GM12878 (cell line): Measurements from ENCODE around the gene TBC1D5. TPM values are rescaled to one million over a fixed set of nuclear protein-coding genes. Genes with fewer than 3 reads are reported as not detected.

Experiments used
- ATAC-seq: fragments of 200-7000 bp; cut with Tn5 transposase; 3 replicates; pipeline ENCODE4 v1.9.1; 2020; ENCODE audit warnings: mild to moderate bottlenecking, moderate library complexity
- BruUV-seq: library from RNA; stranded (reverse); fragments of 400-500 nt; replicated peaks from 2 replicates; lab custom pipeline; 2021; lab: Mats Ljungman, UMichigan
- CTCF ChIA-PET: fragments of 300-600 bp; sonication (Branson Sonifier 250); formaldehyde crosslinking; extraction: SDS; loops from one replicate; lab custom pipeline; 2021; ENCODE audit warnings: inconsistent platforms; lab: Yijun Ruan, JAX
- POLR2A ChIA-PET: fragments of 350-600 bp; formaldehyde crosslinking; extraction: SDS; loops from one replicate; lab custom pipeline; 2021; ENCODE audit warnings: inconsistent platforms; lab: Charles Lee
- RAD21 ChIA-PET: fragments of 300-600 bp; sonication (Branson Sonifier 250); formaldehyde crosslinking; loops from one replicate; lab custom pipeline; 2023; ENCODE audit warnings: antibody characterized with exemption; ENCODE audit not compliant: unreplicated experiment; lab: Charles Lee
- SMC1A ChIA-PET: fragments of 300-600 bp; sonication (Branson Sonifier 250); formaldehyde crosslinking; loops from one replicate; lab custom pipeline; 2023; ENCODE audit not compliant: unreplicated experiment, uncharacterized antibody; lab: Charles Lee
- DNase-seq: peaks from one replicate; pipeline ENCODE4 v3.0.0-alpha.2; 2011; ENCODE audit warnings: low read depth, low spot score
- FAIRE-seq: peaks from 3 replicates; lab custom pipeline; 2011; peaks lifted over from hg19 to GRCh38; lab: Jason Lieb, UNC
- H2AFZ ChIP-seq: 2 replicates; pipeline ENCODE4 v1.6.0; 2011; ENCODE audit warnings: low read depth, low read length, control low read depth; ENCODE audit not compliant: control insufficient read depth
- H3K27ac ChIP-seq: 2 replicates; pipeline ENCODE4 v1.5.1; 2011; ENCODE audit warnings: control low read depth; ENCODE audit not compliant: control insufficient read depth, insufficient read depth
- H3K27me3 ChIP-seq, 2 experiments: replicated peaks in 1 of 2; 2 replicates each; pipeline versions ENCODE4 v1.6.0 to v1.6.1; 2011; ENCODE audit warnings: low read length in 1 of 2; ENCODE audit not compliant: control insufficient read depth in 2 of 2, insufficient read depth in 2 of 2
- H3K36me3 ChIP-seq, 2 experiments: 2 replicates each; pipeline ENCODE4 v1.5.1; 2011; ENCODE audit warnings: low read length in 1 of 2; ENCODE audit not compliant: control insufficient read depth in 2 of 2, insufficient read depth in 2 of 2
- H3K4me1 ChIP-seq: 2 replicates; pipeline ENCODE4 v1.6.1; 2011; ENCODE audit warnings: mild to moderate bottlenecking, low read length, moderate library complexity, mixed read lengths; ENCODE audit not compliant: control insufficient read depth, insufficient read depth
- H3K4me2 ChIP-seq: 2 replicates; pipeline ENCODE4 v1.6.0; 2011; ENCODE audit warnings: control low read depth; ENCODE audit not compliant: control insufficient read depth, insufficient read depth
- H3K4me3 ChIP-seq: fragments of 200-600 bp; sonication (generic); 2 replicates; pipeline ENCODE4 v1.5.1; 2016
- H3K79me2 ChIP-seq: 2 replicates; pipeline ENCODE4 v1.6.0; 2011; ENCODE audit warnings: low read length; ENCODE audit not compliant: control insufficient read depth, insufficient read depth
- H3K9ac ChIP-seq: 2 replicates; pipeline ENCODE4 v1.8.0; 2011; ENCODE audit warnings: low read length, control low read depth, mixed read lengths; ENCODE audit not compliant: control insufficient read depth, insufficient read depth
- H3K9me3 ChIP-seq: replicated peaks from 3 replicates; pipeline ENCODE4 v1.5.1; 2011; ENCODE audit warnings: mild to moderate bottlenecking, low read length; ENCODE audit not compliant: control insufficient read depth, insufficient read depth
- H4K20me1 ChIP-seq: 2 replicates; pipeline ENCODE4 v1.6.0; 2011; ENCODE audit not compliant: control insufficient read depth, insufficient read depth
- ATF7 ChIP-seq: fragments of 450-650 bp; IDR thresholded peaks from 2 replicates; pipeline ENCODE4 v1.6.1; 2016; ENCODE audit warnings: low read depth, mild to moderate bottlenecking
- BCL11A ChIP-seq: IDR thresholded peaks from 2 replicates; pipeline ENCODE4 v1.6.1; 2011; ENCODE audit warnings: low read depth, low read length
- BHLHE40 ChIP-seq, 2 experiments: fragments of 450-650 bp in 1 of 2; IDR thresholded peaks; 2 replicates each; pipeline ENCODE4 v1.6.1; 2011 to 2017; ENCODE audit warnings: low read depth in 2 of 2, borderline replicate concordance in 1 of 2, improper control_type of control experiment in 1 of 2, low read length in 1 of 2, mild to moderate bottlenecking in 1 of 2
- CREB1 ChIP-seq: IDR thresholded peaks from 2 replicates; pipeline ENCODE4 v1.6.1; 2012; ENCODE audit warnings: low read depth, mild to moderate bottlenecking, inconsistent platforms
- JUNB ChIP-seq: IDR thresholded peaks from 2 replicates; pipeline ENCODE4 v1.6.1; 2016; ENCODE audit warnings: antibody characterized with exemption, mild to moderate bottlenecking
- KAT2A ChIP-seq: conservative IDR thresholded peaks from 2 replicates; pipeline ENCODE4 v1.6.1; 2011; ENCODE audit warnings: low read depth, low read length; ENCODE audit not compliant: control insufficient read depth
- MLLT1 ChIP-seq: fragments of 450-650 bp; IDR thresholded peaks from 2 replicates; pipeline ENCODE4 v1.6.1; 2016; ENCODE audit warnings: mild to moderate bottlenecking
- PAX8 ChIP-seq: fragments of 450-650 bp; IDR thresholded peaks from 2 replicates; pipeline ENCODE4 v1.6.1; 2017; ENCODE audit warnings: mild to moderate bottlenecking, moderate library complexity
- POLR2AphosphoS2 ChIP-seq: IDR thresholded peaks from 2 replicates; pipeline ENCODE4 v1.6.1; 2011; ENCODE audit warnings: low read depth, mild to moderate bottlenecking, low read length, improper control_type of control experiment, moderate library complexity
- SMAD5 ChIP-seq: IDR thresholded peaks from 2 replicates; pipeline ENCODE4 v1.6.1; 2016; ENCODE audit warnings: antibody characterized with exemption, low read depth
- TCF3 ChIP-seq: IDR thresholded peaks from 2 replicates; pipeline ENCODE4 v1.6.1; 2012; ENCODE audit warnings: low read depth, mild to moderate bottlenecking, low read length, borderline replicate concordance; ENCODE audit not compliant: insufficient read depth
- ZNF24 ChIP-seq: fragments of 450-650 bp; IDR thresholded peaks from 2 replicates; pipeline ENCODE4 v1.6.1; 2017; ENCODE audit warnings: antibody characterized with exemption, mild to moderate bottlenecking
- in situ Hi-C: fragments of 300-500 bp; cut with MboI; formaldehyde crosslinking; loops from 9 replicates; pipeline ENCODE4 v1.14.3; 2018; ENCODE audit warnings: mixed read lengths
- intact Hi-C: fragments of 100-400 bp; cut with micrococcal nuclease; formaldehyde crosslinking; loops from one replicate; pipeline ENCODE4 v1.14.2; 2022; ENCODE audit not compliant: unreplicated experiment
- polyA plus RNA-seq, 11 experiments: library from polyadenylated mRNA; depleted of rRNA in 4 of 11; unstranded in 6 of 11; stranded (reverse) in 5 of 11; fragments of >200 nt; fragmentation: Nextera tagmentation in 4 of 11; fragmentation: Illumina TruSeq in 1 of 11; extraction: Ambion mirVana in 4 of 11; extraction: Trizol in 1 of 11; gene quantifications; 1 replicate in 1 of 11; 2 replicates in 10 of 11; pipeline versions ENCODE4 v1.2.1 to v1.2.3, GENCODE V29; 2011 to 2016; ENCODE audit warnings: inconsistent platforms in 2 of 11, missing spikeins in 2 of 11, low read depth in 1 of 11
- total RNA-seq, 4 experiments: library from RNA; depleted of rRNA in 3 of 4; stranded (reverse); fragments of >200 nt in 3 of 4; fragmentation: Illumina TruSeq in 1 of 4; extraction: Trizol in 1 of 4; gene quantifications; 2 replicates each; pipeline versions ENCODE4 v1.2.1 to v1.2.3, GENCODE V29; 2013 to 2021
- TF ChIP-seq, protein P1 (sequence below): fragments of 450-650 bp; formaldehyde crosslinking; IDR thresholded peaks from 2 replicates; pipeline ENCODE4 v1.4.0; 2020; ENCODE audit warnings: mild to moderate bottlenecking, moderate library complexity

TBC1D5 gene
- total and polyA plus RNA-seq, 10 of the 15 experiments (the other 5 are each of a cell fraction or from before 2014, with no cell fraction given): 5.5 to 61.0 (median 43.8) TPM

DNA sequence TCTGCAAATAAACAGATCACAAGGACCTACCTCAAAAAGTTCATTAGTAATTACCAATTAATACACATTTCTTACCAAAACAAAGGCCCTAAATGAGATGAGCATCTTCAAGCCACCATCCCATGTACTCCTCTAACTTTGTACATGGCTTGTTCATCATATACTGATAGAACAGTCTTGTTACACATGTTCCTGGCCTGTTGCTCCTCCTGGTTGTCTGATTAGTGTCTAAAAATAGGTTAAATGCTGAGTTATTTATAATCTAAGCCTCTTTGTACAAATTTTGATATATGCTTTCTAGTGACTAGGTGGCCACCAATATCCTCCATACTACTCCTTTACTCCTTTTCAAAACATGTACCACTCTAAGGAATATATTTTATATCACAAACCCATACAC is 25.0 kb downstream of the TBC1D5 start:
- H3K4me2 ChIP-seq: no peak overlapping the region
- POLR2A ChIA-PET: no interaction called here
- H3K9me3 ChIP-seq: peaks cover 22% of the 10 kb centered on the region
- peak; percentile 75 for FAIRE-seq
- RAD21 ChIA-PET: no interaction called here
- H4K20me1 ChIP-seq: no peaks in the 10 kb centered on the region
- no peak for ATAC-seq
- no peaks in the 10 kb centered on the region for H3K4me1 ChIP-seq
- BruUV-seq: no TSS peak
- H3K27ac ChIP-seq: no peak overlapping the region
- TF ChIP-seq PAX8: no peak
- no peak for TF ChIP-seq BCL11A
- TF ChIP-seq ATF7: no peak
- TF ChIP-seq MLLT1: no peak
- TF ChIP-seq SMAD5: no peak
- TF ChIP-seq JUNB: no peak
- TF ChIP-seq POLR2AphosphoS2: no peak
- no peak for TF ChIP-seq BHLHE40 (IDR thresholded peaks at IDR 0.05; ENCODE audit: borderline replicate concordance in 1 of 2, low read depth in 2 of 2, low read length in 1 of 2)
- TF ChIP-seq, protein P1, sequence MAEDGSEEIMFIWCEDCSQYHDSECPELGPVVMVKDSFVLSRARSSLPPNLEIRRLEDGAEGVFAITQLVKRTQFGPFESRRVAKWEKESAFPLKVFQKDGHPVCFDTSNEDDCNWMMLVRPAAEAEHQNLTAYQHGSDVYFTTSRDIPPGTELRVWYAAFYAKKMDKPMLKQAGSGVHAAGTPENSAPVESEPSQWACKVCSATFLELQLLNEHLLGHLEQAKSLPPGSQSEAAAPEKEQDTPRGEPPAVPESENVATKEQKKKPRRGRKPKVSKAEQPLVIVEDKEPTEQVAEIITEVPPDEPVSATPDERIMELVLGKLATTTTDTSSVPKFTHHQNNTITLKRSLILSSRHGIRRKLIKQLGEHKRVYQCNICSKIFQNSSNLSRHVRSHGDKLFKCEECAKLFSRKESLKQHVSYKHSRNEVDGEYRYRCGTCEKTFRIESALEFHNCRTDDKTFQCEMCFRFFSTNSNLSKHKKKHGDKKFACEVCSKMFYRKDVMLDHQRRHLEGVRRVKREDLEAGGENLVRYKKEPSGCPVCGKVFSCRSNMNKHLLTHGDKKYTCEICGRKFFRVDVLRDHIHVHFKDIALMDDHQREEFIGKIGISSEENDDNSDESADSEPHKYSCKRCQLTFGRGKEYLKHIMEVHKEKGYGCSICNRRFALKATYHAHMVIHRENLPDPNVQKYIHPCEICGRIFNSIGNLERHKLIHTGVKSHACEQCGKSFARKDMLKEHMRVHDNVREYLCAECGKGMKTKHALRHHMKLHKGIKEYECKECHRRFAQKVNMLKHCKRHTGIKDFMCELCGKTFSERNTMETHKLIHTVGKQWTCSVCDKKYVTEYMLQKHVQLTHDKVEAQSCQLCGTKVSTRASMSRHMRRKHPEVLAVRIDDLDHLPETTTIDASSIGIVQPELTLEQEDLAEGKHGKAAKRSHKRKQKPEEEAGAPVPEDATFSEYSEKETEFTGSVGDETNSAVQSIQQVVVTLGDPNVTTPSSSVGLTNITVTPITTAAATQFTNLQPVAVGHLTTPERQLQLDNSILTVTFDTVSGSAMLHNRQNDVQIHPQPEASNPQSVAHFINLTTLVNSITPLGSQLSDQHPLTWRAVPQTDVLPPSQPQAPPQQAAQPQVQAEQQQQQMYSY (CRISPR knock-in tag): no peak
- TF ChIP-seq KAT2A: no peak
- TF ChIP-seq TCF3: no peak
- no peak for TF ChIP-seq CREB1
- no peak for TF ChIP-seq ZNF24
- DNase-seq: no peak
- intact Hi-C loops: no loop called here
- H3K36me3 ChIP-seq: peaks cover 0 to 13% of the 10 kb centered on the region in 2 experiments; a peak in 2 of 4 replicates
- H3K4me3 ChIP-seq: no peak overlapping the region
- H3K9ac ChIP-seq: no peak overlapping the region
- no peak overlapping the region for H2AFZ ChIP-seq
- no peaks in the 10 kb centered on the region for H3K27me3 ChIP-seq
- in situ Hi-C loops: no loop called here
- peaks cover 2% of the 10 kb centered on the region for H3K79me2 ChIP-seq
- SMC1A ChIA-PET: no interaction called here
- CTCF ChIA-PET: interaction anchor here (0.7 kb wide), 1 partner anchor 404 kb away, joined by 3 read pairs; no protein-coding TSS in a partner anchor
